Activated B cell treated with CpG ODN at 0.5 μM for 24 hours (primary cell): ENCODE measurements around the gene SMIM24. TPM values are rescaled to one million over a fixed set of nuclear protein-coding genes. Genes with fewer than 3 reads are reported as not detected.

Experiments used
- ATAC-seq: fragments of 200-7000 bp; cut with Tn5 transposase; one replicate; pipeline ENCODE4 v1.10.0; 2021; ENCODE audit warnings: low read depth, mild to moderate bottlenecking, moderate library complexity
- CTCF ChIA-PET: fragments of 350-600 bp; sonication (Branson Sonifier 250); formaldehyde crosslinking; loops from one replicate; lab custom pipeline; 2021; ENCODE audit warnings: antibody characterized with exemption; lab: Charles Lee
- POLR2A ChIA-PET: fragments of 350-600 bp; sonication (Branson Sonifier 250); formaldehyde crosslinking; loops from one replicate; lab custom pipeline; 2021; ENCODE audit warnings: antibody characterized with exemption; lab: Charles Lee
- DNase-seq: peaks from one replicate; pipeline ENCODE4 v3.0.0; 2022
- H3K27ac Mint-ChIP-seq: one replicate; pipeline ENCODE4 v1.8.0; 2020; ENCODE audit warnings: mixed read lengths
- H3K27me3 Mint-ChIP-seq: one replicate; pipeline ENCODE4 v1.8.0; 2021; ENCODE audit warnings: mixed read lengths
- H3K36me3 Mint-ChIP-seq: one replicate; pipeline ENCODE4 v1.8.0; 2021; ENCODE audit warnings: low read depth, mixed read lengths
- H3K4me1 Mint-ChIP-seq: one replicate; pipeline ENCODE4 v1.8.0; 2021; ENCODE audit warnings: mixed read lengths
- H3K4me3 Mint-ChIP-seq: one replicate; pipeline ENCODE4 v1.8.0; 2020; ENCODE audit warnings: mild to moderate bottlenecking, mixed read lengths
- H3K9me3 Mint-ChIP-seq: one replicate; pipeline ENCODE4 v1.8.0; 2020; ENCODE audit warnings: mixed read lengths
- intact Hi-C: fragments of 100-400 bp; cut with micrococcal nuclease; formaldehyde crosslinking; loops from one replicate; pipeline ENCODE4 v1.15.1; 2024
- total RNA-seq: library from RNA; stranded (reverse); gene quantifications from 2 replicates; pipeline ENCODE4 v1.2.3, GENCODE V29; 2022
- TF ChIP-seq, protein P1 (sequence below): fragments of 200-600 bp; IDR thresholded peaks from one replicate; pipeline ENCODE4 v1.8.0; 2022; ENCODE audit warnings: antibody characterized with exemption, mild to moderate bottlenecking

The SMIM24 gene
- total RNA-seq, 1 donor from 2014 or later = not detected

DNA sequence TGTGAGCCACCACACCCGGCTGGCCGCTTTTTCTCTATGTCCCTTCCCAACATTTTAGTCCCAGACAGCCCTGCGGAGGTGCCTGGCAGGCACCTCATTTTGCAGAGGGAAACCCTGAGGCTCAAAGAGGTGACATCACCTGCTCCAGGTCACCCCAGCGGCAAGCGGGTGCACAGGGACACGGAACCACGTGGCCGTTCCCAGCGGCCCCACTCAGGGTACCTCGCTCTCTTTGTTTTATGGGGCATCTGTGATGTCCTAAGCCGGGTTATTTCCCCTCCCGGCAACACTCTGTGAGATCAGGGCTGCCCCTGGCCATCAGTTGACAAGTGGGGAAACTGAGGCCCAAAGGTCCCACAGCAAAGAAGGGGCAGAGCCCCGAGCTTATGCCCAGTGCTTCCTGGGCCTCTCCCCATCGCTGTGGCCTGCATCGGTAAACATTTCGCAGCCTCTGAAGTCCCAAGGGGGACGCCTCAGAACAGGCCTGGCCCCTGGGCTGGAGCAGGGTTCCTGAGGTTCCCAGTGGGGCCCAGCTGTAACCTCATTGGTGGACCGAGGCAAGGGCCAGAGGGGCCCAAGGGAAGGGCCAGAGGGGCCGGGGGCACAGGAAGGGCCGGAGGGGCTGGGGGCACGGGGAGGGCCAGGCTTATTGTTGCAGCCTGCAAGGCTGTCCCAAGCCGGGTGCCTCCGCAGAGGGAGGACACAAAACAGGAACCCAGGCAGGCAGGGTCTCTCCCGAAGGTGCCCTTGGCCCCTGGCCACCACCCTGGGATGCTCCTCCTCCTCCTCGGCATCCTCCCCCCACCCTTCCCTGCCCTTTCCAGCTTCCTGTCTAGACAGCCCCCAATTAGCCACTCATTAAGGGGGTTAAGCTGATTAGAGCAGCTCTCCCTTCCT, 39.0 kb downstream of the SMIM24 start:
- ATAC-seq (no peak), DNase-seq (no peak)
- Mint-ChIP-seq H3K36me3 (peaks cover 6% of the 10 kb centered on the region), H3K4me3 (no peak overlapping the region), H3K27ac (no peak overlapping the region), H3K4me1 (peaks cover 9% of the 10 kb centered on the region), H3K9me3 (no peaks in the 10 kb centered on the region), H3K27me3 (no peaks in the 10 kb centered on the region)
- intact Hi-C loops = no loop called here
- ChIA-PET CTCF (no interaction called here), POLR2A (interaction anchor here (0.6 kb wide), 1 partner anchor 534 kb away, joined by 4 read pairs; no protein-coding TSS in a partner anchor)
- TF ChIP-seq, protein P1, sequence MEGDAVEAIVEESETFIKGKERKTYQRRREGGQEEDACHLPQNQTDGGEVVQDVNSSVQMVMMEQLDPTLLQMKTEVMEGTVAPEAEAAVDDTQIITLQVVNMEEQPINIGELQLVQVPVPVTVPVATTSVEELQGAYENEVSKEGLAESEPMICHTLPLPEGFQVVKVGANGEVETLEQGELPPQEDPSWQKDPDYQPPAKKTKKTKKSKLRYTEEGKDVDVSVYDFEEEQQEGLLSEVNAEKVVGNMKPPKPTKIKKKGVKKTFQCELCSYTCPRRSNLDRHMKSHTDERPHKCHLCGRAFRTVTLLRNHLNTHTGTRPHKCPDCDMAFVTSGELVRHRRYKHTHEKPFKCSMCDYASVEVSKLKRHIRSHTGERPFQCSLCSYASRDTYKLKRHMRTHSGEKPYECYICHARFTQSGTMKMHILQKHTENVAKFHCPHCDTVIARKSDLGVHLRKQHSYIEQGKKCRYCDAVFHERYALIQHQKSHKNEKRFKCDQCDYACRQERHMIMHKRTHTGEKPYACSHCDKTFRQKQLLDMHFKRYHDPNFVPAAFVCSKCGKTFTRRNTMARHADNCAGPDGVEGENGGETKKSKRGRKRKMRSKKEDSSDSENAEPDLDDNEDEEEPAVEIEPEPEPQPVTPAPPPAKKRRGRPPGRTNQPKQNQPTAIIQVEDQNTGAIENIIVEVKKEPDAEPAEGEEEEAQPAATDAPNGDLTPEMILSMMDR = no peak

DNA sequence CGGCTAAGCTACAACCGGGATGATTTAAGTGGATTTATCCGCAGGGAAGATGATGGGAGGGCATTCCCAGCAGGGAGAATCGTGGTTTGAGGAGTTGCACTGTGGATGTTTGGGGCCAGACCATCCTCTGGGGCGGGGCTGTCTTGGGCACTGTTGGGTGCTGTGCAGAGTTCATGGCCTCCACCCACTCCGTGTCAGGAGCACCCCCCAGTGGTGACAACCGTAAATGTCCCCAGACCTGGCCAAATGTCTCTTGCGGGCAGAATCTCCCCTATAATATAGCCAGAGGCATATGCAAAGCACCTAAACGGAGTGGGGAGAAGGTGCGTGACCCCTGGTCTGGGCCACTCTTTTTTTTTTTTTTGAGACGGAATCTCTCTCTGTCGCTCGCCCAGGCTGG, 40.2 kb downstream of the SMIM24 start:
- intact Hi-C loops = loop anchor here (1.0 kb wide), 1 partner anchor 113 kb away; no protein-coding TSS in a partner anchor
- TF ChIP-seq, protein P1 = no peak
- peaks cover 16% of the 10 kb centered on the region for H3K4me1 Mint-ChIP-seq
- POLR2A ChIA-PET = no interaction called here
- no peaks in the 10 kb centered on the region for H3K9me3 Mint-ChIP-seq
- H3K27me3 Mint-ChIP-seq = no peaks in the 10 kb centered on the region
- ATAC-seq = peak; percentile 41
- CTCF ChIA-PET = interaction anchor here (1.4 kb wide), 1 partner anchor 11 kb away, joined by 5 read pairs; no protein-coding TSS in a partner anchor
- no peak overlapping the region for H3K27ac Mint-ChIP-seq
- peak; percentile 45 for DNase-seq
- H3K36me3 Mint-ChIP-seq = peaks cover 4% of the 10 kb centered on the region
- no peak overlapping the region for H3K4me3 Mint-ChIP-seq

DNA sequence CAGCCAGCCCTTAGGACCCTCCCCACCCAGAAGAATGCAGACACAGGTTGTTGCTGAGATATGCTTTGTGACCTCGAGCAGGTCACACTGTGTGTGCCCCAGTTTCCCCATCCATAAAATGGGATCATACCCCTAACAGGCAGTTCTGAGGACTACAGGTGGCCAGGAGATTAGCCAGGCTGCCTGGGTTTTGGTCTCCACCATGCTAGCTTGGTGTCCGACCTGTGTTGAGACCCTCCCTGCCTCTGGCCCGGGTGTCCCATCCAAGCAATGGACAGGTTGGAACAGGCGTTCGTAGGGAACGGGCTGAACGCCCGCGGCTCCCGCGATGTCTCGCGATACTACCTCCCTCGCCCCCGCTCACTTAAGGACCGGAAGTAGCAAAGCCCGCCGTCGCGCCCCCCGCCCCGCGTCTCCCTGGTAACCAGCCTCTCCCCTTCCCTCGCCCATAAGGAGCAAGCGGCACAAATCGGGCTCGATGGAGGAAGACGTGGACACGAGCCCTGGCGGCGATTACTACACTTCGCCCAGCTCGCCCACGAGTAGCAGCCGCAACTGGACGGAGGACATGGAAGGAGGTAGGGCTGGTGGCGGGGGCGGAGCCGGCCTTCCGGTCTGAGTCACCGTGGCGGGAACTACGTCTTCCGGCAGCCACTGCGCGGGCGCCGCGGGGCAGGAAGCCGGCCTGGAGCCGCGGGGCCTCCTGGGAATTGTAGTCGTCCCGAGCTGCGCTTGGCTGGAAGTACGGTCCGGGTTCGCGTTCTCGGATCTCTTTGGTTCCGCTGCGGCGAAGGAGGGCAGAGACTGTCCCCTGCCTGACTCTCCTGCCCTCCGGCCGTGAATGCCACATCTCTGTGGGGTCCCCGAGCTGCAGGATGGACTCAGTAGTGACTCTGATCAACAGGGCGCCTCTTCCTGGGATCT, 45.4 kb downstream of the SMIM24 start:
- H3K4me1 Mint-ChIP-seq = peaks cover 17% of the 10 kb centered on the region
- H3K27me3 Mint-ChIP-seq = no peaks in the 10 kb centered on the region
- H3K4me3 Mint-ChIP-seq = peak overlapping the region; percentile 99
- TF ChIP-seq, protein P1 = no peak
- peaks cover 7% of the 10 kb centered on the region for H3K36me3 Mint-ChIP-seq
- H3K27ac Mint-ChIP-seq = peak overlapping the region; percentile 99
- ChIA-PET POLR2A (interaction anchor here (0.6 to 1.0 kb wide), 3 partner anchors 69 to 328 kb away, joined by 3 to 6 read pairs (median 3); partner anchors contain the start of genes FZR1 and MRPL54), CTCF (no interaction called here)
- no peaks in the 10 kb centered on the region for H3K9me3 Mint-ChIP-seq
- peak; percentile 92 for ATAC-seq
- intact Hi-C loops = loop anchor here (1.0 to 2.0 kb wide), 4 partner anchors 71 to 485 kb away; partner anchors contain the start of genes FZR1 and NCLN
- peak; percentile 98 for DNase-seq

DNA sequence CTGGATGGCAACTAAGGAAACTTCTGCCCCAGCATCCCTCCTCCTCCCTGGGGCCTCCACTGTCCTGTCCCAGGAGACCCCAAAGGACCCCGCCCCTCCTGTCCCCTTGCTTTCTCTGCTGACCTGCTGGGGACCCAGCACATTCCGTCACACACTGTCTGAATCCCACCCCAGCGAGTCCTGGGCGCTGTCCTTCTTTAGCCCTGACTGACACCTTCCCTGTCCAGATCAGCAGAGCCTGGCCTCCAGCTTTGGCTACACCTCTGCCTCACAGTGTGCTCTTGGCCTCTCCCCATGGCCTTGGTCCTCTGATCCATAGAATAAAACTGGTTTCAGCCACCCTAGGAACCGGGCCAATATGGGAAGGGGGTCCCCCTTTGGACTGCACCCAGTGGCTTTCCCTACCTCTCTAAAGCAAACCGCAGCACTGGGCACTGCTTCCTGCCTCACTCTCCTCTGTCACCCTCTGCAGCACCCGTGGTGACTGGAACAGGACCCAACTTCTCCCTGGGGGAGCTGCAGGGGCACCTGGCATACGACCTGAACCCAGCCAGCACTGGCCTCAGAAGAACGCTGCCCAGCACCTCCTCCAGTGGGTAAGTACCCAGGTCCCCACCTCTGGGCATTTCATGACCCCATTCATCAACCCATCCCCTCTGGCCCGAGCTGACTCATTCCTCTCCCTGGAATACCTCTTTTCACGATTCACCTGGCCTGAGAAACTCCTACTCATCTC, 46.4 kb downstream of the SMIM24 start:
- Mint-ChIP-seq H3K27me3 (no peaks in the 10 kb centered on the region), H3K27ac (peak overlapping the region; percentile 99), H3K4me3 (peak overlapping the region; percentile 99), H3K4me1 (peaks cover 16% of the 10 kb centered on the region), H3K9me3 (no peaks in the 10 kb centered on the region), H3K36me3 (peaks cover 7% of the 10 kb centered on the region)
- ChIA-PET CTCF (no interaction called here), POLR2A (interaction anchor here (0.6 kb wide), 1 partner anchor 70 kb away, joined by 3 read pairs; no protein-coding TSS in a partner anchor)
- DNase-seq = no peak
- no peak for ATAC-seq
- TF ChIP-seq, protein P1 = no peak
- intact Hi-C loops = loop anchor here (2.0 kb wide), 1 partner anchor 73 kb away; no protein-coding TSS in a partner anchor
